GM18858 (cell line): Measurements from ENCODE around the gene IFNA7.
"Not testable (repeated sequence)": the region's sequence is repeated elsewhere in the genome, so short reads cannot be mapped to it uniquely, and the experiment has no call there.

Source experiments
- ATAC-seq: cut with Tn5 transposase; IDR thresholded peaks from one replicate; pipeline ENCODE4 v1.9.1; 2021; ENCODE audit not compliant: unreplicated experiment

Gene IFNA7

DNA sequence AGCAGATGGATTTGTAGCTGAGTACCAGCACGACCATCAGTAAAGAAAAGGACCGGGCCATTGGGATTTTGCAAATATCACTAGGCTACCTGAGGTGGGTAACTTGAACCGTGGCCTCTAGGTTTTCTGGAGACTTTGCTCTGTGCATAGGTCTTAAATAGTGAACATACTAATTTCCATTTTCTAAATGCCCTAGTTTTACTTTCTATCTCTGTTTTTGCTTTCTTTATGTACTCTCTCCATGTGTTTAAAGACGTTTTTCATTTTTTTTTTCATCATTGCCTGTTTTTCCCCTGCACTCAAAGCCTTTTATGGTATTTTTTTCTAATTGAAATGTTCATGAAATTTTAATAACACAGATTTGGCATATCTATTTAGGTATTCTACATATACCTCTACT lies at the start of gene IFNA7:
Gene IFNA7 (minus strand): TSS at position 101 of the 400 bp plus-strand sequence. CDS start 40 bp downstream, at position 61.
- ATAC-seq, result not testable (repeated sequence)

DNA sequence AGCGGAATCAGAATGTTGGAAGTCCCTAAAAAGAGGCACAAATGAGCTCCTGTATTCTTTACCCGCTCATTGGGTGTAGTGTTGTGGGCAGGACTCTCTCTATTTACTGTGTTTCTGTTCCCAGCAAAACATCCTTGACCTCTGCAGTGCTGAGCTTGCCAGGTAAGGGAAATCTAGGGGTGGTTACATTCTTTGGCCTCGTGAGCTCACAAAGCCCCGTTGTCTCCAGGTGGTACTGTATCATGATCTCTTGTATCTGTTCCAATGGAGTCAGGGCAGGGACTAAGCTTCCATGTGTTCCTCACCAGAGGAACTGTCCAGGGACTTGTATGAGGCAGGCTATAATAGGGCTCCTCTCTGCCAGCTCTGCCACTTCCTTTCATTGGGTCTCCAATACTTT lies 49.6 kb upstream of the IFNA7 start:
- ATAC-seq, result no peak

DNA sequence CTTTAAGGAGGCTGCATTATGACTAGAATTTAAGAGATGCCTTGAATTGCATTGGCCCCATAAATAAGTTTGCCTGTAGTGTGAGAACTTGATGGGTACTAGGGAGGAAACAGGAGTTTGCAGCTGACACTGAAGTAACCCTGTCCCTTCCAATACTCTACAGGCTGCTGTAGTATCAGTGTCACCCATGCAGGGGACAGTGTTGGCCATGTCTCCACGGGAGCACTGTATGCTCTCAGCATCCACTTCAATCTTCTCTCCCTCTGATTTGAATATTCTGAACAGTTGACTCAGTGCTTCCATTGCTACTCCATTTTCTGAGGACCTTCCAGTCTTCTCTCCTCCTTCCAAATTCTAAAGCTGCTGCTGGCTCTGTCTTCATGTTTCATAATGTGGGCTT lies 49.2 kb upstream of the IFNA7 start:
- no peak for ATAC-seq

- no peak for ATAC-seq
Observed at GRCh38 chr9:21244836-21245235, 42.8 kb upstream of the IFNA7 start.

DNA sequence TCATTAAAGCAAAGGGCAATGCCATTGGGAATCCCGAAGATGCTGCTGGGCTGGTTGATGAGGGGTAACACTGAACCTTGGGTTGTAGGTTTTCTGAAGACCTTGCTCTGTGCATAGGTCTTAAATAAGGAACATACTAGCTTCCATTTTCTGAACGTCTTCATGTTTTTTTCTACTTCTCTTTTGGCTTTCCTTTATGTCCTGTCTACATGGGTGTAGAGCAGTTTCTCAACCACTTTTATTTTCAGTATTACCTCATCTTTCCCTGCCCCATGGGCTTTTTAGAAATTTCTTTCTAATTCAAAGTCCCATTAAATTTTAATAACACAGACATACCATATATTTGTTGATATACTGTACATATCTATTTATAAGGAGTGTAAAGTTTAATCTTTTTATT lies 37.9 kb upstream of the IFNA7 start, which contains the start of gene IFNA14:
Gene IFNA14 (minus strand): TSS at position 95 of the 400 bp plus-strand sequence. CDS start 70 bp downstream, at position 25.
- no peak for ATAC-seq

DNA sequence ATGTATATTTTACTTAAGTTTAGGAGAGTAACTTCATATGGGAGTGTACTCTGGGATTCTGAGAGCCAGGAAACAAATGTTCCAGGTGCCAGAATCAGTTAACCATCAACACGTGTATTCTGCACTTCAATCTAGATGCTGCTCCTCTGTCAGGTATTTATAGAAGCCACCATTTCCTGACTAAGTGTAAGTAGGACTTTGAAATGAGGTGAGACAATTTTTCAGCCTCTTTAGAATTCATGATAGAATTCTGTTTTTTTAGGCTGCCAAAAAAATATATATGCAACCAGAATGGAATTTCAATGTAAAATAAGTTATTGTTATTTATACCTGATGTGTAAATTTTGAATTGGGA lies 34.3 kb upstream of the IFNA7 start:
- ATAC-seq, result peak; percentile 22

DNA sequence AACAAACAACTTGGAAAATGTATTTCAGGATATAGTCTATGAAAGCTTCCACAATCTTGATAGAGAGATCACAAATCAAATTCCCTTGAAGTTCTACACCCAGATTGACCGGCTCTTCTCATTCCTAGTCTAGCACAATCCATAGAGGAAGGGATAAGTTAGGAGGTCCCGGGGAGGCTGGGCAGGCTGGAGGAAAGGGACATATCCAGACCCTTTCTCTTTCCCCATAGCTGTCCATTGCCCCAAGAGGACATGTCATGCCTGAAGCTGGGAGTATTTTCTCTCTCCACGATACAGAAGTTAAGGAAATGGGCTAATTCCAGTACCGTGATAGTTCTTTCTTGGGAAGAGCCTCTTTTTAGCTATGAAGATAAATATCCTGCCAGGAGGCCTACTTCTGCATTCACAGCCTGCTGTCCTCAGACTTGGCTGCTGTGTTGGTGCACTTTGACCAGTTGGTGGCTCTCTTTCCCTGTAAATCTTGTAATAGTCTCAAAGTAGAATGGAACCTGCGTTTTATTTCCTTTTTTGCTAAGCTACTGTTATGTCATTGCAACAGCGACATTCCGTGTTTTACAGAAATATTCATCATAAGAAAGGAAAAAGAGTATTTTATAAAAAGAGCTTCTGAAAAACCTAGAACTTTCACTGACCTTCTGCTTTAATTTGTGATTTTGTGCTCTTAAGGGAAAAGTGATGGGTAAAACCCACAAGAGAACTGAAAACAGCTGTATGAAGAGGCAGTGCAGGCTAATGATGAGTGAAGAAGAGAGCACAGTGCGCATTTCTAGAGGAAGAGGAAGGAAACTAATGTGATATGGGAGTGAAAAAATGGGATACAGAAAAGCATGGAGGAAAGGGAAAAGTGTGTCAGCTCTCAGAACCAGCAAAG lies 33.7 kb upstream of the IFNA7 start:
- ATAC-seq, result peak; percentile 80

DNA sequence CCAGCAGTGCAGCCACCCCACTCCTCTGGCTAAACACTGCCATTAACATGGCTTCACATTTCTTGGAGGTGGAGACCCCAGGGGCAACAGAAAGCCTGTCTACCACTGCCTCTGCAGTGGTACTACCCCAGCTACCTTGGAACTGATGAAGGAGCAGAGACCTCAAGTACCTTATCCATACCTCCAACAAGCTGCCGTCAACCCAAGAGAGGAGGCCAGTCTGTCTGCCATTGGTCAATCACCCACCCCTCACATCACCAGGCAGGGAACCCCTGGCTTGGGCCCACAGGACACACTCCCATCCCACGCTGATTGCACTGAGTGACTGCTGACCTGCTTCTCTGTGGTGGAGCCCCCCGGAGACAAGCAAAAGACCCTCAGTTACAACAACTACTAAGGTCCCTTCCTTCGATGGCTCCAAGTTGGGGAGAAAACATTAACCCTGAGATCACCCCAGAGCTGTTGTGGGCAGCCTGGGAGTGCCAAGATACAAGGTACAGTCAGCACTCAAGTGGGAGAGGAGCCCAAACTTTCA lies 32.2 kb upstream of the IFNA7 start:
- ATAC-seq, result no peak

DNA sequence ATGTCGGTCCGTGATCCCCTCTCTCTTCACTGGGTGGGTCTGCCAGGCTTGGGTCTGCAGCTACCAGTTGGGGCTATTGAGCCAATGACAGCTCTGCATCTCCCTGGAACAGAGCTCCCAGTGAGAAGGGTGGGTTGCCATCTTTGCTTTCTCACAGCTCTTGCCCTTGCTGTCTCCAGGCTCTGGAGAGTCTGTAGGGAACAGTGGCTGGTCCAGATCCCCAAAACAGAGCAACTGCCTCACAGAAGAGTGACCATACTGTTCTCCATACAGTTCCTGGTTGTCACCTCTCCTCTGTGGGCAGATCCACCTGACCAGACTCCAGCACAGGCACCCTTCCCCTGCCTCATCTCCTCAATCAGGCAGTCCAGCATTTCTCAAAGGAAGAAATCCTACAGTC lies 31.3 kb upstream of the IFNA7 start:
- no peak for ATAC-seq

DNA sequence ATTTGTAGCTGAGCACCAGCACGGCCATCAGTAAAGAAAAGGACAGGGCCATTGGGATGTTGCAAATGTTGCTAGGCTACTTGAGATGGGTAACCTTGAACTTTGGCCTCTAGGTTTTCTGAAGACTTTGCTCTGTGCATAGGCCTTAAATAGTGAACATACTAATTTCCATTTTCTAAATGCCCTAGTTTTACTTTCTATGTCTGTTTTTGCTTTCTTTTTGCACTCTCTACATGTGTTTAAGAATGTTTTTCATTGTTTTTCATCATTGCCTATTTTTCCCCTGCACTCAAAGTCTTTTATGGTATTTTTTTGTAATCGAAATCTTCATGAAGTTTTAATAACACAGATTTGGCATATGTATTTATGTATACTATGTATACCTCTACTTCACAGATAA lies 26.1 kb upstream of the IFNA7 start, which contains the start of gene IFNA17:
Gene IFNA17 (minus strand): TSS at position 101 of the 400 bp plus-strand sequence. CDS start 49 bp downstream, at position 52.
- ATAC-seq, result no peak

DNA sequence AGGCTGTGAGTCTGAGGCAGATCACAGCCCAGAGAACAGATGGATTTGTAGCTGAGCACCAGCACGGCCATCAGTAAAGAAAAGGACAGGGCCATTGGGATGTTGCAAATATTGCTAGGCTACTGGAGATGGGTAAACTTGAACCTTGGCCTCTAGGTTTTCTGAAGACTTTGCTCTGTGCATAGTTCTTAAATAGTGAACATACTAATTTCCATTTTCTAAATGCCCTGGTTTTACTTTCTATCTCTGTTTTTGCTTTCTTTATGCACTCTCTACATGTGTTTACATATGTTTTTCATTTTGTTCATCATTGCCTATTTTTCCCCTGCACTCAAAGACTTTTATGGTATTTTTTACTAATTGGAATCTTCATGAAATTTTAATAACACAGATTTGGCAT lies 15.2 kb upstream of the IFNA7 start, which contains the start of gene IFNA16:
Gene IFNA16 (minus strand): TSS at position 101 of the 400 bp plus-strand sequence. CDS start 6 bp downstream, at position 95.
- not testable (repeated sequence) for ATAC-seq

- ATAC-seq, result peak; percentile 76
Observed at GRCh38 chr9:21213411-21214326, 11.7 kb upstream of the IFNA7 start.

GRCh38 chr9:21212160-21212559 lies 10.2 kb upstream of the IFNA7 start:
- not testable (repeated sequence) for ATAC-seq

GRCh38 chr9:21210782-21211181 lies 8.8 kb upstream of the IFNA7 start:
- not testable (repeated sequence) for ATAC-seq

DNA sequence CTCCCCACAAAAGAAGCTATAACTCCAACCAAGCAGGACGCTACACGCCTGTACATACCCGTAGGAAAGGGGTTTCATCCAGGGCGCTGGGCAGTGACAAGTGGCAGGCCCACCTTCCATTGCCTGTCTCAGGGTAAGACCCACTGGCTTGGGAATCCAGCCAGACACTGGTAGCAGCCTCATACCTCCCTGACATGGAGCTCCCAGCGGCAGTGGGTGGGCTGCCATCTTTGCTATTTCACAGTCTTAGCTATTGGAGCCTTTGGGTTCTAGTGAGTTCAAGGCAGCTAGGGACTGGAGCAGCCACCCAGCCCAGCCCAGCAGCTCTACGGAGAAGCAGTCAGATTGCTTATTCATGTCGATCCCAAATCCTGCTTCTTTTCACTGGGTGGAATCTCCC lies 8.3 kb upstream of the IFNA7 start:
- no peak for ATAC-seq

- not testable (repeated sequence) for ATAC-seq
Observed at GRCh38 chr9:21207043-21207442, 5.0 kb upstream of the IFNA7 start, which contains the start of gene IFNA10. Gene IFNA10 (minus strand): TSS chr9:21207143. CDS start chr9:21207097, 46 bp downstream.

GRCh38 chr9:21205204-21205603 lies 3.2 kb upstream of the IFNA7 start:
- no peak for ATAC-seq

DNA sequence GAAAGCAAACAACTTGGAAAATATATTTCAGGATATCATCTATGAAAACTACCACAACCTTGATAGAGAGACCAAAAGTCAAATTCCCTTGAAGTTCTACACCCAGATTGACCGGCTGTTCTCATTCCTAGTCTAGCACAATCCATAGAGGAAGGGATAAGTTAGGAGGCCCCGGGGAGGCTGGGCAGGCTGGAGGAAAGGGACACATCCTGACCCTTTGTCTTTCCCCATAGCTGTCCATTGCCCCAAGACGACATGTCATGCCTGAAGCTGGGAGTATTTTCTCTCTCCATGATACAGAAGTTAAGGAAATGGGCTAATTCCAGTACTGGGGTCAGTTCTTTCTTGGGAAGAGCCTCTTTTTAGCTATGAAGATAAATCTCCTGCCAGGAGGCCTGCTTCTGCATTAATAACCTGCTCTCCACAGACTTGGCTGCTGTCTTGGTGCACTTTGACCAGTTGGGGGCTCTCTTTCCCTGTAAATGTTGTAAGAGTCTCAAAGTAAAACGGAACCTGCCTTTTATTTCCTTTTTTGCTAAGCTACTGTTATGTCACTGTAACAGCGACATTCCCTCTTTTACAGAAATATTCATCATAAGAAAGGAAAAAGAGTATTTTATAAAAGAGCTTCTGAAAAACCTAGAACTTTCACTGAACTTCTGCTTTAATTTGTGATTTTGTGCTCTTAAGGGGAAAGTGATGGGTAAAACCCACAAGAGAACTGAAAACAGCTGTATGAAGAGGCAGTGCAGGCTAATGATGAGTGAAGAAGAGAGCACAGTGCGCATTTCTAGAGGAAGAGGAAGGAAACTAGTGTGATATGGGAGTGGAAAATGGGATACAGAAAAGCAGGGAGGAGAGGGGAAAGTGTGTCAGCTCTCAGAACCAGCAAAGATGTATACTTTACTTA lies 6.9 kb downstream of the IFNA7 start:
- peak; percentile 84 for ATAC-seq

- not testable (repeated sequence) for ATAC-seq
Observed at GRCh38 chr9:21187487-21187886, 14.5 kb downstream of the IFNA7 start, which contains the start of gene IFNA4. Gene IFNA4 (minus strand): TSS chr9:21187587. CDS start chr9:21187531, 56 bp downstream.
